GM12864 (cell line): ENCODE data around the gene ADAMTS15.

Experiments used
- DNase-seq: peaks from one replicate; pipeline ENCODE4 v3.0.0-alpha.2; 2011; ENCODE audit warnings: low read depth
- H3K4me3 ChIP-seq: 2 replicates; pipeline ENCODE4 v1.5.1; 2011; ENCODE audit warnings: mild to moderate bottlenecking, low read depth, low read length, control low read depth
- TF ChIP-seq, protein P1 (sequence below): IDR thresholded peaks from 2 replicates; pipeline ENCODE4 v1.5.1; 2011; ENCODE audit warnings: low read depth, mild to moderate bottlenecking, moderate library complexity, low read length, control low read depth, inconsistent platforms; ENCODE audit errors: missing control alignments

The ADAMTS15 gene

DNA sequence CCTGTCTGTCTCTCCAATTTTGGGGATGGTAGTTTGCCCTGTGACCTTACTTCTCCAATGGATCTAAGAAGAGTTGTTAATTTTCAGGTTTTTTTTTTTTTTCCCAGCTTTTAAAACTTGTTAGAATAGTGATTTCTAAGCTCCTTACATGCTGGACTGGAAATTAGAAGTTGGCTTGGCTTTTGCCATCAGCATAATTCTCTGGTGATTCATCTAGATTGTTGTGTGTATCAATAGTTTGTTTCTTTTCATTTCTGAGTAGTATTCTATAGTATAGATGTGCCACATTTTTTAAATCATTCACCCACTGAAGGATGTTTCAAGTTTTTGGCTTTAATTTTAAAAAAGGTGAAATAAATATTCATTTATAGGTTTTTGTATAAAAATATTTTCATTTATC is 51.4 kb downstream of the ADAMTS15 start:
- no peak for DNase-seq
- TF ChIP-seq, protein P1, sequence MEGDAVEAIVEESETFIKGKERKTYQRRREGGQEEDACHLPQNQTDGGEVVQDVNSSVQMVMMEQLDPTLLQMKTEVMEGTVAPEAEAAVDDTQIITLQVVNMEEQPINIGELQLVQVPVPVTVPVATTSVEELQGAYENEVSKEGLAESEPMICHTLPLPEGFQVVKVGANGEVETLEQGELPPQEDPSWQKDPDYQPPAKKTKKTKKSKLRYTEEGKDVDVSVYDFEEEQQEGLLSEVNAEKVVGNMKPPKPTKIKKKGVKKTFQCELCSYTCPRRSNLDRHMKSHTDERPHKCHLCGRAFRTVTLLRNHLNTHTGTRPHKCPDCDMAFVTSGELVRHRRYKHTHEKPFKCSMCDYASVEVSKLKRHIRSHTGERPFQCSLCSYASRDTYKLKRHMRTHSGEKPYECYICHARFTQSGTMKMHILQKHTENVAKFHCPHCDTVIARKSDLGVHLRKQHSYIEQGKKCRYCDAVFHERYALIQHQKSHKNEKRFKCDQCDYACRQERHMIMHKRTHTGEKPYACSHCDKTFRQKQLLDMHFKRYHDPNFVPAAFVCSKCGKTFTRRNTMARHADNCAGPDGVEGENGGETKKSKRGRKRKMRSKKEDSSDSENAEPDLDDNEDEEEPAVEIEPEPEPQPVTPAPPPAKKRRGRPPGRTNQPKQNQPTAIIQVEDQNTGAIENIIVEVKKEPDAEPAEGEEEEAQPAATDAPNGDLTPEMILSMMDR: no peak
- H3K4me3 ChIP-seq: no peak overlapping the region

DNA sequence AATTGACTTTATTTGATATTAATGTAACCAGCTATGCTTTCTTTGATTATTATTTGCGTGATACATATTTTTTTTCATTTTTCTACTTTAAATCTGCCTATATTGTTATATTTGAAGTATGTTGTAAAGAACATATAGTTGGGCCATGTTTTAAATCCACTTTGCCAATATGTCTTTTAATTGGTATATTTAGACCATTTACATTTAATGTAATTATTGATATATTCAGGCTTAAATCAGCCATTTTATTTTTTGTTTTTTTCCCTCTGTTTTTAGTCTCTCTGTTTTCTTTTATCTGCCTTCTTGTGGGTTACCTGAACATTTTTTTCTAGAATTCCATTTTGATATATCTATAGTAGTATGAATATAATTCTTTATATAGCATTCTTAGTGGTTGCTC is 55.9 kb downstream of the ADAMTS15 start:
- DNase-seq: no peak
- TF ChIP-seq, protein P1: no peak
- H3K4me3 ChIP-seq: no peak overlapping the region

DNA sequence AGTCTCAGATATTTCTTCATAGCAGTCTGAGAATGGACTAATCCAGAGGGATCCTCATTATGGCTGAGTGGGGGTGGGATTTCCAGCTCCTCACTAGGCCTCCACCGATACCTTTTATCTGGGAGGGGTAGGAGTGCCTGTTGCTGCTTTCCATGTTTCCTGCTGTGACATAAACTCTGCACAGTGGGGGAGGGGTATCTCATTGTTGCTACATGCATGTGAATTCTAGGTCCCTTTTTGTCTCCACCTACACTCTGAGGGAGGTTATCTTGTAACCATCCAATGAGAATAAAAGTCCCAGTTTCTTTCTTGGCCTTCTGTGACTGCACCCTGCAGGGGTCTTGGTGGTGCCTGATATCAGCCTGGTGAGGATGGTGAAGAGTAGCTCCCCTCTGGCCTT is 60.5 kb downstream of the ADAMTS15 start:
- TF ChIP-seq, protein P1: no peak
- H3K4me3 ChIP-seq: no peak overlapping the region
- DNase-seq: no peak

DNA sequence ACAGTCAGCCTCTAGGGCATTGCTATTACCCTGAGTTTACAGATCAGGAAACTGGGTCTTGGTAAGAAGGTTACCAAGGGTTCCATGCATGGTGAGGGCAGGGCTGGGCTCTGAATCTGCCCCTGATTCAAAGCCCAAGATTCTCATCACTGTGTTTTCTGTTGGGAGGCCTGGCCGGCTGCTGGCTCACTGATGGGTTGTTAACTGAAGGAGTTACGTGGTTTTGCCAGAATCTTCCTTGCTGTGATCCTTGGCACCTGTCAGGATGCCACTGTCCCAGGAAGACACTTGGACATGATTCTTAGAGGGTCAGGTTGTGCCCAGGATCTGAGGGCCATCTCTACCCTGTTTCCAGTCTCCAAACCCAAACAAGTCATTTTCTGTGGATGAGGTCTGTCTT is 61.5 kb downstream of the ADAMTS15 start:
- DNase-seq: no peak
- TF ChIP-seq, protein P1: no peak
- no peak overlapping the region for H3K4me3 ChIP-seq

DNA sequence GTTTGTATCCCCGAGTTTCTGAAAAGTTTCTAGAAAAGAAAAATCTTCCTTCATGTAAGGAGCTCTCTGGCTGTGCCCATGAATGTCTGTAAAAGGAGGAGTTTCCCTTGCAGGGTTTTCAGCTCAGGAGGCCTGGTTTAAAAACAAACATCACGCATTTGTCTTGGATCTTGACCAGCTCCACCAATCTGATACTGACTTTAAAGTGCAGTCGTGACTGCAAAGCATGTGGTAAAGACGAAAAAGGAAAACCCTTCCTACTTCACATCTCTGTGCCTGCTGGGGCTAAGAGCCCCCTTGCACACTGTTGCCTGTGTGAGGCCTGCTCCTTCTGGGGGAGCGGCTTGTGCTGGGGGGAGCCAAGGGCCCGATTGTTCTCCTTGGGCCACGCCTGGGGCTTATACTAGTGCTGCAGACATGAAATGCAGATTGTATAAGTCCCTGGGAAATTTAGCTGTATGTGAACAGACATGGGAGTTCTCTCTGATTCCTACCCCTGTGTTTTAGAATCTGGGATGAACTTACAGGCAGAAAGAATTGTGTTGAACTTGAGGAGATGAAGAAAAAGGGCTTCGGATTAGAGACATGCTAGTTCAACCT is 62.1 kb downstream of the ADAMTS15 start:
- TF ChIP-seq, protein P1: no peak
- DNase-seq: no peak

DNA sequence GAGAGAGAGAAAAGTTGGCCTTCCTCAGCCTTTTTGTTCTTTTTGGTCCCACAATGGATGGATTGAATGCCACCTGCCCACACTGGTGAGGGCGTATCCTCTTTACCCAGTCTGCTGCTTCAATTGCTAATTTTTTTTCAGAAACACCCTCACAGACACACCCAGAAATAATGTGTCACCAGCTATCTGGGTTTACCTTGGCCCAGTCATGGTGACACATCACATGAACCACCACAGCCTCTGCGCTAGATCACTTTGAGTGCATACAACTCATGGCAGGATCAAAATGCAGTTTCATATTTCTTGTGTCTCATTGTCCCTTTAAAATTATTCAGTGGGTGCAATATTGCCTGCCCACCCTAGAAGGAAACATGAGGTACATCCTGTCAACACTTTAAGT is 63.3 kb downstream of the ADAMTS15 start:
- DNase-seq: no peak
- no peak overlapping the region for H3K4me3 ChIP-seq
- TF ChIP-seq, protein P1: no peak

More for the DNA sequence above, 62.1 kb downstream of the ADAMTS15 start:
- no peak overlapping the region for H3K4me3 ChIP-seq

DNA sequence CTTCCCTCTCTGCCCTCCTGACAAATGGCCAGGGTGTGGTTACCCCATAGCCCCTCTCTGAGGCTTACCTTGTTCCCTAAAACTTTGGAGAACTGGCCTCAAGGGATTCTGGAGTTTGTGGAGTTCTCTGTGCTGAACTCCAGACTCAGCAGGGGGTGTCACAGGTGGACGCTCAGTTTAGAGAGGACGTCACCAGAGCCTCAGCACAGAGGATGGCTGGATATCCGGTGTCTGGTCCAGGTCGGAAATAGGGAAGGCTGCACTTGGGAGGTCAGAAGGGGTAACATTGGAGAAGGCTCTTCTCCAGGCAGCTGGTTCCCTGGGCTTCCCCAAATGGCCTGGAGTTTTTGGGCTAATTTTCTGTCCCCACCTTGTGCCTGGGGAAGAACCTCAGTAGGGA is 64.2 kb downstream of the ADAMTS15 start:
- TF ChIP-seq, protein P1: no peak
- DNase-seq: no peak
- no peak overlapping the region for H3K4me3 ChIP-seq
